Measurements from ENCODE around the gene LRIG3.

The LRIG3 gene

DNA sequence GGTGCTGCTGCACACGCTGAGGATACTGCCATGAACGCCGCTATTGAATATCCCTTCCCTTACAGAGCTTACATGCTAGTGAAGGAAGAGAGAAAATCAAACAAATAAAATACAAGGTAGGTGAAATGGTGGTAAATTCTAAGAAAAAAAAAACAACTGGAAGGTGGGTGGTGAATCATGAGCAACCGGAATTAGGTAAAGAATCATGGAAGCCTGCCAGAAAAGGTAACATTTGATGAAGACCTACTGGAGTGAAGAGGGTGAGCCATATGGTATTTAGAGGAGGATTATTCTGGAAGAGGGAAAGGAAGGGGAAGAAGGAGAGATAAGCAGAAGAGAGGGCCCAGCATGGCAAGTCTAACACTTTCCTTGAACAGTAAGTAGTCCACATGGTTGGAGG, 76.1 kb downstream of the LRIG3 start:
- Histone ChIP-seq H2AFZ (ENCODE audit: insufficient read depth, low read length, poor library complexity) (no peak overlapping the region), H3K14ac (ENCODE audit: low read length) (no peak overlapping the region), H2BK5ac (ENCODE audit: low read depth, low read length, poor library complexity) (no peak overlapping the region), H3K4me1 (ENCODE audit: control insufficient read depth in 1 of 2, insufficient read depth in 2 of 2, low read length in 2 of 2) (peaks cover 4 to 10% of the 10 kb centered on the region in 2 experiments), H3K23ac (ENCODE audit: low read length) (no peak overlapping the region), H4K12ac (ENCODE audit: low read depth, low read length) (no peak overlapping the region), H3K9me3 (ENCODE audit: insufficient read depth, low read depth, low read length) (no peaks in the 10 kb centered on the region), H4K8ac (ENCODE audit: low read depth, low read length) (no peak overlapping the region), H3K36me3 (ENCODE audit: control insufficient read depth in 1 of 2, insufficient read depth in 2 of 2, low read length in 2 of 2) (no peaks in the 10 kb centered on the region), H3K27ac (ENCODE audit: low read depth, low read length) (no peak overlapping the region), H4K91ac (ENCODE audit: low read depth, low read length) (no peak overlapping the region), H3K9ac (ENCODE audit: low read length) (no peak overlapping the region), H3K4me3 (ENCODE audit: low read depth, low read length) (no peak overlapping the region), H3K4me2 (ENCODE audit: low read length) (no peak overlapping the region), H3K27me3 (ENCODE audit: insufficient read depth, low read length) (no peaks in the 10 kb centered on the region), H2BK12ac (ENCODE audit: low read length) (no peak overlapping the region), H2BK120ac (ENCODE audit: insufficient read depth, low read length, poor library complexity) (no peak overlapping the region), H3K79me1 (ENCODE audit: low read length) (no peaks in the 10 kb centered on the region), H3K4ac (ENCODE audit: low read depth, low read length) (no peak overlapping the region), H2AK5ac (ENCODE audit: low read length) (no peak overlapping the region), H3K18ac (ENCODE audit: low read length) (no peak overlapping the region), H3K79me2 (ENCODE audit: control insufficient read depth, insufficient read depth, low read length, poor library complexity) (no peaks in the 10 kb centered on the region)
- WGBS (ENCODE audit: extremely low coverage, insufficient coverage, insufficient read length): no CpG with 5 or more reads among the region's 4 CpGs
- no peak for DNase-seq

DNA sequence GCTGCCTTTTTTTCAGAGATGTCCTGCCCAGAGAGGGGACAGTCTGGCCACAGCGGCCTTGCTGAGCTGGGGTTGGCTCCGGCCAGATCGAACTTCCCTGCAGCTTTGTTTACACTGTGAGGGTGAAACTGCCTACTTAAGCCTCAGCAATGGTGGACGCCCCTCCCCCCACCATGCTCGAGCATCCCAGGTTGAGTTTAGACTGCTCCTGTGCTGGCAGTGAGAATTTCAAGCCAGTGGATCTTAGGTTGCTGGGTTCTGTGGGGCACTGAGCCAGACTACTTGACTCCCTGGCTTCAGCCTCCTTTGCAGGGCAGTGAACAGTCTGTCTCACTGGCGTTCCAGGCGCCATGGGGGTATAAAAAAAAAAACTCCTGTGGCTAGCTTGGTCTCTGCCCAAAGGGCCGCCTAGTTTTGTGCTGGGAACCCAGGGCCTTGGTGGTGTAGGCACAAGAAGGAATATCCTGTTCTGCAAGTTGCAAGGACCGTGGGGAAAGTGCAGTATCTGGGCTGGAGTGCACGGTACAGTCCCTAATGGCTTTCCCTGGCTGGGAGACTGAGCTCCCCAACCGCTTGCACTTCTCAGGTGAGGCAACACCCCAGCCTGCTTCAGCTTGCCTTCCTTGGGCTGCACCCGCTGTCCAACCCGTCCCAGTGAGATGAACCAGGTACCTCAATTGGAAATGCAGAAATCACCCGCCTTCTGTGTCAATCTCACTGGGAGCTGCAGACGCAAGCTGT, 79.1 kb downstream of the LRIG3 start:
- H3K4ac ChIP-seq (ENCODE audit: low read depth, low read length): no peak overlapping the region
- H4K12ac ChIP-seq (ENCODE audit: low read depth, low read length): no peak overlapping the region
- no peak overlapping the region for H4K91ac ChIP-seq (ENCODE audit: low read depth, low read length)
- WGBS (ENCODE audit: extremely low coverage, insufficient coverage, insufficient read length): no CpG with 5 or more reads among the region's 15 CpGs
- H3K36me3 ChIP-seq (ENCODE audit: control insufficient read depth in 1 of 2, insufficient read depth in 2 of 2, low read length in 2 of 2): no peaks in the 10 kb centered on the region
- H3K4me3 ChIP-seq (ENCODE audit: low read depth, low read length): no peak overlapping the region
- H3K4me2 ChIP-seq (ENCODE audit: low read length): no peak overlapping the region
- no peak overlapping the region for H2BK120ac ChIP-seq (ENCODE audit: insufficient read depth, low read length, poor library complexity)
- no peak overlapping the region for H3K23ac ChIP-seq (ENCODE audit: low read length)
- DNase-seq: no peak
- no peak overlapping the region for H2BK5ac ChIP-seq (ENCODE audit: low read depth, low read length, poor library complexity)
- no peak overlapping the region for H3K9ac ChIP-seq (ENCODE audit: low read length)
- H2BK12ac ChIP-seq (ENCODE audit: low read length): no peak overlapping the region
- no peak overlapping the region for H4K8ac ChIP-seq (ENCODE audit: low read depth, low read length)
- no peak overlapping the region for H3K18ac ChIP-seq (ENCODE audit: low read length)
- H2AK5ac ChIP-seq (ENCODE audit: low read length): no peak overlapping the region
- H3K4me1 ChIP-seq (ENCODE audit: control insufficient read depth in 1 of 2, insufficient read depth in 2 of 2, low read length in 2 of 2): peaks cover 4 to 7% of the 10 kb centered on the region in 2 experiments
- no peak overlapping the region for H3K27ac ChIP-seq (ENCODE audit: low read depth, low read length)
- H3K79me1 ChIP-seq (ENCODE audit: low read length): no peaks in the 10 kb centered on the region
- H3K14ac ChIP-seq (ENCODE audit: low read length): no peak overlapping the region
- no peak overlapping the region for H2AFZ ChIP-seq (ENCODE audit: insufficient read depth, low read length, poor library complexity)
- H3K79me2 ChIP-seq (ENCODE audit: control insufficient read depth, insufficient read depth, low read length, poor library complexity): no peaks in the 10 kb centered on the region
- H3K9me3 ChIP-seq (ENCODE audit: insufficient read depth, low read depth, low read length): no peaks in the 10 kb centered on the region
- no peaks in the 10 kb centered on the region for H3K27me3 ChIP-seq (ENCODE audit: insufficient read depth, low read length)

DNA sequence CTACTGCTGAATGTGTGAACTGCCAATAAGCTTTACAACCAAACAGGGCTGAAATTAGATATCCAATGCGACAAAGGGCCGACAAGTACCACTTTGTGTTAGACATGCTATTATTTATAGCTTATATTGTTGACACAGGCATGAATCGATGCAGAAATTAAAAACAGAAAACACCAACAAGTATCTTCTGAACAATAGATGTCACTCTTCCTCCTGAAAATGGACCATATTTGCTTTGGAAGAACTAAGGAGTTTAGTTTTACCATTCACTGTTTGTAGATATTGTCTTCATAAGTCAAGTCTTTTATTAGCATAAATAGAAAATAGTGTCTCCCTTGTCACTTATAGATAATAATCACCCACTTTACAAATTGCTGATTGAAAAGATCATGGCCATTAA, 86.5 kb downstream of the LRIG3 start:
- no CpG with 5 or more reads among the region's 3 CpGs for WGBS (ENCODE audit: extremely low coverage, insufficient coverage, insufficient read length)
- Histone ChIP-seq H3K27me3 (ENCODE audit: insufficient read depth, low read length) (no peaks in the 10 kb centered on the region), H3K4me1 (ENCODE audit: control insufficient read depth in 1 of 2, insufficient read depth in 2 of 2, low read length in 2 of 2) (no peaks in the 10 kb centered on the region), H4K12ac (ENCODE audit: low read depth, low read length) (no peak overlapping the region), H4K91ac (ENCODE audit: low read depth, low read length) (no peak overlapping the region), H2BK5ac (ENCODE audit: low read depth, low read length, poor library complexity) (no peak overlapping the region), H2BK120ac (ENCODE audit: insufficient read depth, low read length, poor library complexity) (no peak overlapping the region), H2BK12ac (ENCODE audit: low read length) (no peak overlapping the region), H3K14ac (ENCODE audit: low read length) (no peak overlapping the region), H3K79me1 (ENCODE audit: low read length) (no peaks in the 10 kb centered on the region), H3K36me3 (ENCODE audit: control insufficient read depth in 1 of 2, insufficient read depth in 2 of 2, low read length in 2 of 2) (no peaks in the 10 kb centered on the region), H3K4me2 (ENCODE audit: low read length) (no peak overlapping the region), H3K9me3 (ENCODE audit: insufficient read depth, low read depth, low read length) (no peaks in the 10 kb centered on the region), H2AK5ac (ENCODE audit: low read length) (no peak overlapping the region), H3K27ac (ENCODE audit: low read depth, low read length) (no peak overlapping the region), H3K79me2 (ENCODE audit: control insufficient read depth, insufficient read depth, low read length, poor library complexity) (no peaks in the 10 kb centered on the region), H3K23ac (ENCODE audit: low read length) (no peak overlapping the region), H3K4me3 (ENCODE audit: low read depth, low read length) (no peak overlapping the region), H4K8ac (ENCODE audit: low read depth, low read length) (no peak overlapping the region), H3K18ac (ENCODE audit: low read length) (no peak overlapping the region), H2AFZ (ENCODE audit: insufficient read depth, low read length, poor library complexity) (no peak overlapping the region), H3K4ac (ENCODE audit: low read depth, low read length) (no peak overlapping the region), H3K9ac (ENCODE audit: low read length) (no peak overlapping the region)
- no peak for DNase-seq

DNA sequence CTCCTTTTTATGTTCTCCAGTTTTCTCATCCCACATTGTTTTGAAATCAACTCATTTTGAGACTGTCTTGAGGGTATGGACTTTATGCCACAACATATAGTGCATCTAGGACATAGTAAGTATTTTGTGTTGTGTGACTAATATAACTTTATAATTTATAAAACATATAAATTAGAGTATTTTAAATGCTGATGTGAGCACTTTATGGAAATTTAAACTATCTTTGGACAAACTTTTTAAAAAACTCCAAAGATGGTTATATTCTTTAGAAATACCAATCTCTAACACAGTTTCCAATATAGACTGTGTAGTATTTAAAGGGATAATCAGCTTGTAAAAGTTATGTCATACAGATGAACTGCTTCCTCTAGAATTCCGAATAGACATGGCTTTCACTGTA, 87.4 kb downstream of the LRIG3 start:
- Histone ChIP-seq H3K14ac (ENCODE audit: low read length) (no peak overlapping the region), H3K18ac (ENCODE audit: low read length) (no peak overlapping the region), H2BK120ac (ENCODE audit: insufficient read depth, low read length, poor library complexity) (no peak overlapping the region), H3K9ac (ENCODE audit: low read length) (no peak overlapping the region), H3K23ac (ENCODE audit: low read length) (no peak overlapping the region), H3K36me3 (ENCODE audit: control insufficient read depth in 1 of 2, insufficient read depth in 2 of 2, low read length in 2 of 2) (no peaks in the 10 kb centered on the region), H2BK5ac (ENCODE audit: low read depth, low read length, poor library complexity) (no peak overlapping the region), H2BK12ac (ENCODE audit: low read length) (no peak overlapping the region), H3K4ac (ENCODE audit: low read depth, low read length) (no peak overlapping the region), H3K79me1 (ENCODE audit: low read length) (no peaks in the 10 kb centered on the region), H4K8ac (ENCODE audit: low read depth, low read length) (no peak overlapping the region), H3K27me3 (ENCODE audit: insufficient read depth, low read length) (no peaks in the 10 kb centered on the region), H3K4me2 (ENCODE audit: low read length) (no peak overlapping the region), H2AFZ (ENCODE audit: insufficient read depth, low read length, poor library complexity) (no peak overlapping the region), H3K27ac (ENCODE audit: low read depth, low read length) (no peak overlapping the region), H3K4me1 (ENCODE audit: control insufficient read depth in 1 of 2, insufficient read depth in 2 of 2, low read length in 2 of 2) (no peaks in the 10 kb centered on the region), H2AK5ac (ENCODE audit: low read length) (no peak overlapping the region), H4K91ac (ENCODE audit: low read depth, low read length) (no peak overlapping the region), H3K9me3 (ENCODE audit: insufficient read depth, low read depth, low read length) (no peaks in the 10 kb centered on the region), H4K12ac (ENCODE audit: low read depth, low read length) (no peak overlapping the region), H3K79me2 (ENCODE audit: control insufficient read depth, insufficient read depth, low read length, poor library complexity) (no peaks in the 10 kb centered on the region), H3K4me3 (ENCODE audit: low read depth, low read length) (no peak overlapping the region)
- no peak for DNase-seq
- no CpG with 5 or more reads among the region's 1 CpG for WGBS (ENCODE audit: extremely low coverage, insufficient coverage, insufficient read length)

Measured in trophoblast cell (in vitro differentiated cells and primary cell).